CD4-positive, alpha-beta T cell treated with Interleukin-10 for 1 hour (primary cell): ENCODE measurements around the gene COMMD10.

Source experiments
- DNase-seq: peaks from one replicate; pipeline ENCODE4 v3.0.0-alpha.2; 2020

The COMMD10 gene

DNA sequence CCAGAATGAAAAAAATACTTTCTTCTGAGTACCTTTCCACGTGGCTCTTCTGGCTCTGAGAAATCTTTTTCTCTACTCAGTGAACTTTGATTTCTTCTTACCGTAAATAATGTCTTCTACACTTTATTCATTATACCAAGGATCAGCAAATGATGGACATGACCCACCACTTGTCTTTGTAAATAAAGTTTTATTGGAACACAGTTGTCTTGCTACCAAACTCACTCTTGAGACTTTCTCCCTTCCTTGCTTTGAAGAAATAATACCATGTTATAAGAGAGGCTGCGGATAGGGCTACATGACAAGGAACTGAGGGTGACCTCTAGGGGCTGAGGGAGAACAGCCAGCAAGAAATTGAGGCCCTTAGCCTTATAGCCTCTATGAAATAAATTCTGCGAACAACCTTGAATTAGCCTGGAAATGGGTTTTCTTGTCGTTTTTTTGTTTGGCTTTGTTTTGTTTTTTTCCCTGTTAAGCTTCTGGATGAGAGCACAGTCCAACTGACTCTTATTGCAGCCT is 212.5 kb downstream of the COMMD10 start:
- DNase-seq: no peak

DNA sequence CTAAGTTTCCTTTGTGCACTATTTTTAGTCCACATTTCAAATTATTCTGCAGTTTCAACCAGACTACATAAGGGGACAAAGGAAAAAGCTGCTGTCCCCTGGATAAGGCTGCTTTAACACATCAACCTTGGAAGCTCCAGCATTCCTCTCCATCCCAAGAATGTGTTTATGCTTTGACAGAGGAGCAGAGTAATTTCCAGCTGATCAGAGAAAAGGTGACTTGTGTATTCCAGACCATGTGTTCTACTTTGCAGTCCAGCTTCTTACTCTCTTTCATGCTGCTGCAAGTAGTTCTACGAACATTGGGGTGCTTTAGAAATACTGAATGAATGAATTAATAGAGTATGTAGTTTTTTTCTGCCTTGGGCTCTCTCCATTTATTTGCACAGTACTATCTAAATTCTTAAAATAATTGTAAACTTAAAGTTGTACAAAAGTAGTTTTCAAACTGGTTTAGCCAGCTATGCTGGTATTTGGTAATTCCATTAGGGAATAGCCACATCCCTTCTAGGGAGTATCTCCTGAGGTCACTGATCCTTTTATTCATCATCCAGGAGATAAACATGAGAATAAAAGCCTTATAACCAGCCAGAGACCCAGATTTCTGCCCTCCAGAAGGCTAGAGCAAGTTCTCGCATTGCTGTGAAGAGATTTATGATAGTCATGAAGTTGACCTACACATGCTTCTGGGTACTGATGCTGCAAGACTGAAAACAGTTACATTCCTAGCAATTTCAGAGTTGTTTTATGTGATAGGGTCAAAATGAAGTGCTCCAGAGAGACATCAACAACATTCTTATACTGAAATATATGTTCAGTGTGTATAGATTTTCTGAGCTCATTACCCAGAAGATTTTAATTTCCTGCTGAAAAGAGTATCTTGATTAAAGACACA is 215.2 kb downstream of the COMMD10 start:
- no peak for DNase-seq

DNA sequence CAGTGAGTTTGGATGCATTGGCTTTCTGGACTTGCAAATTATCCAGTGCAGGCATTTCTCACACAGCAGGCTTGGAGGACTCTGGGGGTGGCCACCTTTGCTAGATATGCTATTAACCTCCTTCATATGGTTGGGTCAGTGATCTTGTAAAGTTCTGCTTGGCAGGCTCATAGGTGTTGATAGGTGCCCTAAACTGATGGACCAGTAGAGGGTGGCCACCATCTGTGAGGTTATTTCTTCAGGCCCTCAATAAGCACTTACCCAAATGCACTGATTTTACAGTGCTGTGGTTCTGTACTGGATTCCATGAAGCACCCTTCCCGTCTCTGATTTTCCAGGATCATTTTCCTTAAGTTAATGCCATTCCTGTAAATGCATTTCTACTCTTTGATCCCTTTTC is 216.3 kb downstream of the COMMD10 start:
- no peak for DNase-seq

DNA sequence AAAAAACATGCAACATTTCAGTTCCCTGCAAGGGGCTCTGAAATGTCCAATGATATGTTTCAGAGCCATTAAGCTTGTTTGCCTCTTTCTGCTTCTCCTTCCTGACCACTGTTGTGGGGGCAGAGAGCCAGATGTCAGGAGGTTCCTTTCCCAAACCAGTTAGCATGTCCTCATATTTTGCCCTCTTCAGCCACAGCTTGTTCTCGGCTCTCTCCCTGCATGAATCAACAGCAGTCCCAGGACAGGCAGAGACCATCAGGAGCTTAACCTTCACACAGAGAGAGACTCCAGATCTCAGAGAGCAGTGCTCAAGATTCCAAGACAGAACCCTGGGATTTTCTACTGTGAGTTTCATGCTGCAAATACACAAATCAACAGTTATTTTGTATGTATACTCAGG is 218.5 kb downstream of the COMMD10 start:
- no peak for DNase-seq

DNA sequence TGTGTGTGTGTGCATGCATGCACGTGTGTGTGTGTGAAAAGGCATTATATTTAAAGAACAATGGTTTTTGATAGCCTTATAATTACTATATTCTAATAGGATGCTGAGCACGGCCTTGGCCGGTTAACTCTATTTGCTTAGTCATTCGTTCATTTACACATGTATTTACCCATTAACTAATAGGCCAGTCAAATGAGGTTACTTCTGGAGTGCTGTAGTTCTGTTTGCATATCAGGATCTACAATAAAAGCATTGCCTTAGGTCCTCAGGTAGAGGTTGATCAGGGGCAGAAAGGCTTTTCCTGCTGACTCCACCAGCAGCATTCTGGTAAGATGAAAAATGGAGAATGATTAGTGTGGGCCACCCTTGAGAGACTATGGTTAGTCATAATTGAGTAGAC is 219.0 kb downstream of the COMMD10 start:
- no peak for DNase-seq

DNA sequence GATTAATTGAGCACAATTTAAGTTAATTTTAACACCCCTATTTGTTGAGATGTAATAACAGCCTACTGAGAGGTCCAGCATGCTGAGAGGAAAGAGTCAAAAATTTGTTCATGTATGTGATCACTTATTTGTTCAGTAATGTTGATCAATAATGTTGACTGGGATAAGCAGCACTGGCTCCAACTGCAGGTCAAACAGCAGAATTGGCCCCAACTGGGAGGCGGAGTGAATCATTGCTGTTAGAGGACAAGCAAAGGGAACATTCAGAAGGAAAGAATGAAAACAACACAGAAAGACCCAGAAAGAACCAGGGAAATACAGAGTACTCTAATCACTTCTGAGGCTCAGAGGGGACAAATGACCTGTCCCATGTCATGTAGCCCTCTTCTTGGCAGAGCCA is 221.1 kb downstream of the COMMD10 start:
- DNase-seq: no peak

DNA sequence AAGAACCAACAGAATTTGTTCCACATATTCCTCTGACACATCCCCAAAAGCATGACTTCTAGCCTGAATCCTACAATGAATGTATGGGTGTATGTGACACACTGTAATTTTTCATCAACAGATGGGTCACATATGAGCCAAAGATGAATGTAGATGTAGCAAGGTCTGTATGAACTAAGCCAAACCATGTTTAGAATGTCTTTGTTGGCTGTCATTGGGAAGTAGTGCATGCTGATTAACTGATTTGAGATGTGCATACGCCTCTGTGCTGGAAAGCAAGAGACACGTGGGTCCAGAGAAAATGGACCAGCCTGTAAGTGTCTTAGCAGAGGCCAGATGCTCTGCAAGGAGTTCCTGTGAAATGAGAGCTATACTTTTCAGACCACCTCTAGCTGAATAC is 222.0 kb downstream of the COMMD10 start:
- no peak for DNase-seq

DNA sequence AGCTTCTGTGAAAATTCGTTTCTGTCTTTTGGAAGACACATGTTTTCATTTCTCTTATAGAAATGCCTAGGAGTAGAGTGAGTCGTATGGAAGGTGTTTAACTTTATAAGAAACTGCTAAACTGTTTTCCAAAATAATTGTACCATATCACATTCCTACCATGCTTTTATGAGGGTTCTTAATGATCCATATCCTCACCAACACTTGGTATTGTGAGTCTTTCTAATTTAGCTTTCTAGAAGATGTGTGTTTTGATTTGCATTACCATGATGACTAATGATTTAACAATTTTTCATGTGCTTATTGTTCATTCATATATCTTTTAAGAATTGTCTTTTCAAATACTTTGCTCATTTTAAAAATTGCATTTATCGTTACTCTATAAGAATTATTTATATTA is 223.6 kb downstream of the COMMD10 start:
- DNase-seq: no peak

DNA sequence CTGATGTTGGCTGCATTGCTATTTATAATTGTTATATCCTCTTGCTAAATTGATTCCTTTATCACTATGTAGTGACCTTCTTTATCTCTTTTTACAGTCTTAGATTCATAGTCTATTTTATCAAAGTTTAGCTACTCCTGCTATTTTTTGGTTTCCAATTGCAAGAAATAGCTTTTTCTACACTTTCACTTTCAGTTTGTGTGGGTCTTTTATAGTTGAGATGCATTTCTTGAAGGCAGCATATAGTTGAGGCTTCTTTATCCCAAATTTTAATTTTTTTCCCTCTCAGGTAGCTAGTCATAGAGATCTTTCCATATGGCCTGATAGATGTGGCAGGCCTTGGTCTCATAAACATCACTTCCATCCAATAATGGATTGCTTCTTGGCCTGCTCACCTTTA is 228.5 kb downstream of the COMMD10 start:
- DNase-seq: no peak

DNA sequence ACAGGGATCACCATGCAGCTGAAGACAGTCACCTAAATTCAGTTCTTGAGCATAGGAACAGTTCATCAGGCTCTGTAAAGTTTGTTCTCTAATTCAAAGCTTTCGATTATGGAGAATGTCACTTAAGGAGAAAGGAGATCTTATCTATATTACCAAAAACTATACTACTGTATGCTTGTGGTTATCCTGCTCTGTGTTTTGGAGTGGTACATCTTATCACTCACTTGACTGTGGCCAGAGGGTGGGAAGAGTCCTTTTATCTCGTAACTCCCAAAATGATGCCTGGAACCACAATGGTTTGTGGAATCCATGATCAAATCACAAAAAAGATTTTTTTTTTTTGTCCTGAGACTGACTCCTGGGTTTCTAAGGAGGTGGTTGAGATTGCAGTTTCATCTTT is 230.7 kb downstream of the COMMD10 start:
- DNase-seq: no peak

DNA sequence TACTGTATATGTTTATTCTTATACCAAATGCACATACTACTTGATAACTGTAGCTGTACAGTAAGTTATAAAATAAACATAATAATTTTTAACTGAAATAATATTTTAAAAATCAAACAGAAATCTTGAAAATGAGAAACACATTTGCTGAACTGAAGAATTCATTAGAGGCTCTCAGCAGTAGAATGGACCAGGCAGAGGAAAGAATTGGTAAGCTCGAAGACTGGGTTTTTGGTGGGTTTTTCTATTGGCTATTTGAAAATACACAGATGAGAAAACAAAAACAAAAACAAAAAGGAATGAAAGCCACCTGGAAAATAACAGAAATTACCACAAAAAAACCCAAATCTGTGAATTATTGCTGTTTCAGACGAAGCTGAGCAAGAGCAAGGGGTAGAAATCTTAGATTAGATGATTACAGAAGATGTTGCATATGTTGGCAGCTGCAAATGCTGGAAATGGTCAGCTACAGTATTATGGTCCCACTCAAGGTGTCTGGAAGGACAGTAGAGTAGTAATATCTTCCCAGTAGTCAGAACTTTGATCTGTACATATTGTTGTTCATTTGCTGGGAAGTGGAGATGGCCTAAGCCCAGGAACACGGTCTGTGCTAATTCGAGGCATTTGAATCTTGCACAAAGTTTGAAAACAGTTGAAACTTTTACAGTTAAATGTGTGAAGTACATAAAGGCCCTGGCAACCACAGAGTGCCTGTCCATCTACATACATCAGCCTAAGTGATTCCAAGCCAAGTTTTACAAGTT is 233.4 kb downstream of the COMMD10 start:
- no peak for DNase-seq

DNA sequence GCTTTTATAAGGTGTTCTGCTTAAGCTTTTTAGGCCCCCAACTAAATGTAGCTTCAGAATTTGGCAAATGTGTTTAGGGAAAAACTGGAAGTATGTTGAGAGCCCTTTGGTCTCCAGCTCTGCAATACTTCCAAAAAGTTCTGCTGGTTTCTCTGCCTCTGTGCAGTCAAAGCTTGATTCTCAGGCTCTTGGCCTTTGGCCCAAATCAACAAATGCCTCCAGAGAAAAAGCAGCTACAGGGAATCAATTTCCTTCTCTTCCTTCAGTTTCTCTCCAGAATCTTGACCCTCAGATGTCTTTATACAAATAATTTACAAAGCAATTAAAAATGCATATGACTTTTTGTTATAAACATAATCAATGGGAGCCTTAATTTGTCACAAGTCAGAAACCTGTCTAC is 235.7 kb downstream of the COMMD10 start:
- no peak for DNase-seq

DNA sequence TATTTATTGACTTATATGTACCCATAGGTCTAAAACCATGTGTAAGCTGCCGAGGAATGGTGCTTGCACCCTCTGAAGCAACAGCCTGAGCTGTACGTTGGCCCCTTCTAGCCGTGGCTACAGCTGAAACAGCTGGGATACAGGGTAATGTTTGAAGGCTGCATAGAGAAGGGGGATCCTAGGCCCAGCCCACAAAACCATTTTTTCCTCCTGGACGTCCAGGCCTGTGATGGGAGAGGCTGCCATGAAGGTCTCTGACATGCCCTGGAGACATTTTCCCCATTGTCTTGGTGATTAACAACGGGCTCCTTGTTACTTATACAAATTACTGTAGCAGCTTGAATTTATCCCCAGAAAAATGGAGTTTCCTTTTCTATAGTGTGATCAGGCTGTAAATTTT is 244.7 kb downstream of the COMMD10 start:
- DNase-seq: no peak

DNA sequence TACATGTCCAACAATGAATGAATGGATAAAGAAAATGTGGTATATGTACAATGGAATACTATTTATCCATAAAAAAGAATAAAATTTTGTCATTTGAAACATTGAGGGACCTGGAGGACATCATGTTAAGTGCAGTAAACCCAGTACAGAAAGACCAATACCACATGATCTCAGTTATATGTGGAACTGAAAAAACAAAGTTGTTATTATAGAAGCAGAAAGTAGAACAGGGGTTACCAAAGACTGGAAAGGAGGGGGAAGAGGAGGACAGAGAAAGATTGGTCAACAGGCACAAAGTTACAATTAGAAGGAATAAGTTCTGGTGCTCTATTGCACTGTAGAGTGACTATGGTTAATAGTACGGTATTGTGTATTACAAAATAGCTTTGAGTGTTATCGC is 256.0 kb downstream of the COMMD10 start:
- DNase-seq: no peak
